NCI-H2107 (cell line): ENCODE results near the gene TAF11L13.
"Not testable (repeated sequence)": the region's sequence is repeated elsewhere in the genome, so short reads cannot be mapped to it uniquely, and the experiment has no call there.

Source experiments
- DNase-seq: peaks from one replicate; lab custom pipeline; 2025; lab: John Stamatoyannopoulos, UW

TAF11L13 gene

DNA sequence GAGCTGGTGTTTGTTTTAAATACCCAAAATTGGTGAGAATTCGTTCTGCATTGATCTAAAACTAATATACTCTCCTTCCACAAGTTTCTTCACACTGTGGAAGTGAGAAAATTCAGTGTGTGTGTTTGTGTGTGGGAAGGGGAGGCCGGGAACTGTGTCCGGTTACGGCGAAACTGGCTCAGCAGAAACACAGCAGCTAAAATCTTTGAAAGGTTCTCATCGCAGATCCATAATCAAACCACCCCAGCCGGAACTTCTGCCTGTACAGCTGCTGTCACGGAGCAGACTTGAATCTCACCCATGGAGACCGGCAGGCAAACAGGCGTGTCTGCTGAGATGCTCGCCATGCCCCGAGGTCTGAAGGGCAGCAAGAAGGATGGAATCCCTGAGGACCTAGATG lies at the start of gene TAF11L13:
Gene TAF11L13 (plus strand): TSS at position 301 of the 400 bp plus-strand sequence.
- DNase-seq = not testable (repeated sequence)

DNA sequence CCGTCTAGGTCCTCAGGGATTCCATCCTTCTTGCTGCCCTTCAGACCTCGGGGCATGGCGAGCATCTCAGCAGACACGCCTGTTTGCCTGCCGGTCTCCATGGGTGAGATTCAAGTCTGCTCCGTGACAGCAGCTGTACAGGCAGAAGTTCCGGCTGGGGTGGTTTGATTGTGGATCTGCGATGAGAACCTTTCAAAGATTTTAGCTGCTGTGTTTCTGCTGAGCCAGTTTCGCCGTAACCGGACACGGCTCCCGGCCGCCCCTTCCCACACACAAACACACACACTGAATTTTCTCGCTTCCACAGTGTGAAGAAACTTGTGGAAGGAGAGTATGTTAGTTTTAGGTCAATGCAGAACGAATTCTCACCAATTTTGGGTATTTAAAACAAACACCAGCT lies 46.2 kb upstream of the TAF11L13 start, which contains the start of gene TAF11L7:
Gene TAF11L7 (minus strand): TSS at position 101 of the 400 bp plus-strand sequence.
- not testable (repeated sequence) for DNase-seq

DNA sequence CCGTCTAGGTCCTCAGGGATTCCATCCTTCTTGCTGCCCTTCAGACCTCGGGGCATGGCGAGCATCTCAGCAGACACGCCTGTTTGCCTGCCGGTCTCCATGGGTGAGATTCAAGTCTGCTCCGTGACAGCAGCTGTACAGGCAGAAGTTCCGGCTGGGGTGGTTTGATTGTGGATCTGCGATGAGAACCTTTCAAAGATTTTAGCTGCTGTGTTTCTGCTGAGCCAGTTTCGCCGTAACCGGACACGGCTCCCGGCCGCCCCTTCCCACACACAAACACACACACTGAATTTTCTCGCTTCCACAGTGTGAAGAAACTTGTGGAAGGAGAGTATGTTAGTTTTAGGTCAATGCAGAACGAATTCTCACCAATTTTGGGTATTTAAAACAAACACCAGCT lies 41.0 kb upstream of the TAF11L13 start, which contains the start of gene TAF11L8:
Gene TAF11L8 (minus strand): TSS at position 101 of the 400 bp plus-strand sequence.
- DNase-seq = not testable (repeated sequence)

DNA sequence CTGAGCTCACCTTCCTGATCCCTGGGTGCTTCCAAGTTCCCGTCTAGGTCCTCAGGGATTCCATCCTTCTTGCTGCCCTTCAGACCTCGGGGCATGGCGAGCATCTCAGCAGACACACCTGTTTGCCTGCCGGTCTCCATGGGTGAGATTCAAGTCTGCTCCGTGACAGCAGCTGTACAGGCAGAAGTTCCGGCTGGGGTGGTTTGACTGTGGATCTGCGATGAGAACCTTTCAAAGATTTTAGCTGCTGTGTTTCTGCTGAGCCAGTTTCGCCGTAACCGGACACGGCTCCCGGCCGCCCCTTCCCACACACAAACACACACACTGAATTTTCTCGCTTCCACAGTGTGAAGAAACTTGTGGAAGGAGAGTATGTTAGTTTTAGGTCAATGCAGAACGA lies 37.6 kb upstream of the TAF11L13 start, which contains the start of gene TAF11L9:
Gene TAF11L9 (minus strand): TSS at position 140 of the 400 bp plus-strand sequence.
- not testable (repeated sequence) for DNase-seq

GRCh38 chr5:17597728-17598127 lies 34.2 kb upstream of the TAF11L13 start, which contains the start of gene TAF11L10:
Gene TAF11L10, minus strand, starts transcription at chr5:17597828.
- DNase-seq = not testable (repeated sequence)

DNA sequence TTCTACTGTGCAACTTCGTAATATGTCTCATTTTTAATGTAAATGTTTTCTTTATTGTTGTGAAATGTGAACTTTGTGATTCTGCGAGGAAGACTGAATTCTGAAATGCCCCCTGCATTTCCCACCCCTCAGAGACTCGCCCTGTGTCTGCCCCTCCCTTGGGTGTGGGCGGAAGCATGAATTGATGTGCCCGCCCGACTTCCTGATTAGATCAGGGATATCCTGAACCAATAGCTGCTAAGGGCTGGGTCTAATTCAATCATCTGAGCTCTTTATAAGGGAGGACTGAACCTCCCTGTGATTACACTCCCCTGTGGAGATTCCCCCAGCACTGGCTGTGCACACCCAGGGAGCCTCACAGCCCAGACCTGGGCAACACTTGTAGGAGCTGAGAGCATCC lies 28.0 kb upstream of the TAF11L13 start, which contains the start of gene TAF11L11:
Gene TAF11L11 (plus strand): TSS at position 304 of the 400 bp plus-strand sequence.
- not testable (repeated sequence) for DNase-seq

DNA sequence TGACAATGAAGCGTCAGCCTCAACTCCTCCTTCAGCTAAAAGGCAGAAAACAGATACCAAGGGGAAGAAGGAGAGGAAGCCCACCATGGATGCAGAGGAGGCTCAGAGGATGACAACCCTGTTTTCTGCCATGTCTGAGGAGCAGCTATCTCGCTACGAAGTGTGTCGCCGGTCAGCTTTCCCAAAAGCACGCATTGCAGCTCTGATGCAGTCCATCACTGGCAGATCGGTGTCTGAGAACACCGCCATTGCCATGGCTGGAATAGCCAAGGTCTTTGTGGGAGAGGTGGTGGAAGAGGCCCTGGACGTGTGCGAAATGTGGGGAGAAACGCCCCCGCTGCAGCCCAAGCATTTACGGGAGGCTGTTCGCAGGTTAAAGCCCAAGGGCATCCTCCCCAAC lies 26.9 kb upstream of the TAF11L13 start:
- no peak for DNase-seq

GRCh38 chr5:17607461-17607860 lies 24.4 kb upstream of the TAF11L13 start:
- not testable (repeated sequence) for DNase-seq

DNA sequence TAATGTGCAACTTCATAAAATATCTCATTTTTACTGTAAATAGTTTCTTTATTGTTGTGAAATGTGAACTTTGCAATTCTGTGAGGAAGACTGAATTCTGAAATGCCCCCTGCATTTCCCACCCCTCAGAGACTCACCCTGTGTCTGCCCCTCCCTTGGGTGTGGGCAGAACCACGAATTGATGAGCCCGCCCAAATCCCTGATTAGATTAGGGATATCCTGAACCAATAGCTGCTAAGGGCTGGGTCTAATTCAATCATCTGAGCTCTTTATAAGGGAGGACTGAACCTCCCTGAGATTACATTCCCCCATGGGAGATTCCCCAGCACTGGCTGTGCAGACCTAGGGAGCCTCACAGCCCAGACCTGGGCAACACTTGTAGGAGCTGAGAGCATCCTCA lies 21.8 kb upstream of the TAF11L13 start, which contains the start of gene TAF11L12:
Gene TAF11L12 (plus strand): TSS at position 301 of the 400 bp plus-strand sequence.
- not testable (repeated sequence) for DNase-seq

DNA sequence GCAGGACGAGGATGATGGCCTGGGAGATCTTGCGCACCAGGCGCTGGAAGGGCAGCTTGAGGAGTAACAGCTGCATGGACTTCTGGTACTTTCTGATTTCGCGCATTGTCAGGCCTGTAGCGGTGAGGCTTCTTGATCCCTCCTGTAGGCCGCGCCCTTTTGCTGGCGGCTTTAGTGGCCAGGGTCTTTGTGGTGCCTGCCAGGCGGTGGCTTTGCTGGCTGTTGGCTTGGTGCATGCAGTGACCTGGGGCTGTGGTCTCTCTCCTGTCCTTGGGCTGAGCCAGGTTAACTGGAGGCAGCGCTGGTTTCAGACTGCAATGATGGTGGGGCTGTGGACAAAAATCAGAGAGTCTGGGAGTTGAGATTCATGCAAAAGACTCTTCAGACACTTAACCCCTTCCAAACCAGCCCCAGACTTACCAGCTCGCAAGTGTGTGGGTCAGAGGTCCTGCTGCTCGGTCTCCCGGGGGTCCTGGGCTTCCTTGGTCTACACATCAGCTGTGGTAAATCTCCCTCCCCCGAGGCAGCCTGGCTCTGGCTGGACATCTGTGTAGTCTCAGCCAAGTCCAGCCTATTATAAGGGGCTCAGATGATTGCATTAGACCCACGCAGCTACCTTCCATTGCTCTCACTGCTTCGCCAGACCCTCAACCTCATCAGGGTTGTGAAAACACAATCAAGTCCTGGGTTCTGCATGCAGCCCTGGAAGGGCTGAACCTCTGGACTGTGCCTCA lies 16.8 kb upstream of the TAF11L13 start:
- no peak for DNase-seq

- DNase-seq = no peak
Observed at GRCh38 chr5:17619354-17619753, 12.5 kb upstream of the TAF11L13 start.

- DNase-seq = no peak
Observed at GRCh38 chr5:17620627-17621026, 11.3 kb upstream of the TAF11L13 start.

- no peak for DNase-seq
Observed at GRCh38 chr5:17625686-17626085, 6.2 kb upstream of the TAF11L13 start.

- no peak for DNase-seq
Observed at GRCh38 chr5:17634160-17634559, 2.3 kb downstream of the TAF11L13 start, which contains the start of gene TAF11L14. Gene TAF11L14, plus strand, starts transcription at chr5:17634460.

DNA sequence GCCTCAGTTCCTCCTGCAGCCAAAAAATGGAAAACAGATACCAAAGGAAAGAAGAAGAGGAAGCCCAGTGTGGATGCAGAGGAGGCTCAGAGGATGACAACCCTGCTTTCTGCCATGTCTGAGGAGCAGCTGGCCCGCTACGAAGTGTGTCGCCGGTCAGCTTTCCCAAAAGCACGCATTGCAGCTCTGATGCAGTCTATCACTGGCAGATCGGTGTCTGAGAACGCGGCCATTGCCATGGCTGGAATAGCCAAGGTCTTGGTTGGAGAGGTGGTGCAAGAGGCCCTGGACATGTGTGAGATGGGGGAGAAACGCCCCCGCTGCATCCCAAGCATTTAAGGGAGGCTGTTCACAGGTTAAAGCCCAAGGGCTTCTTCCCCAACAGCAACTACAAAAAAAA lies 17.3 kb downstream of the TAF11L13 start:
- DNase-seq = not testable (repeated sequence)

DNA sequence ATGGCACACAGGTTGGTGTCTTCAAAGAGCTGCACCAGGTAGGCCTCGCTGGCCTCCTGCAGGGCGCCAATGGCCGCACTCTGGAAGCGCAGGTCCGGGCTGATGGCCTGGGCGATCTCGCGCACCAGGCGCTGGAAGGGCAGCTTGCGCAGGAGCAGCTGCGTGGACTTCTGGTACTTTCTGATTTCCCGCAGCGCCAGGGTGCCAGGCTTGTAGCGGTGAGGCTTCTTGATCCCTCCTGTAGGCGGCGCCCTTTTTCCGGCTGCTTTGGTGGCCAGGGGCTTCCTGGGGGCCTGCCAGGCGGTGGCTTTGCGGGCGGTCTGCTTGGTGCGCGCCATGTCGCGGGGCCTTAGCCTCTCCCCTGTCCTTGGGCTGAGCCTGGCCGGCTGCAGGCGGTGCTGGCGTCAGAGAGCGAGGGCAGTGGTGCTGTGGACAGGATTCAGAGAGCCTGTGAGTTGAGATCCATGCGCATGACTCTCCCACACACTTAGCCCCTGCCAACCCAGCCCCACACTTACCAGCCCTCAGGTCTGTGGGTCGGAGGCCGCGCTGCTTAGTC lies 23.4 kb downstream of the TAF11L13 start:
- DNase-seq = not testable (repeated sequence)

DNA sequence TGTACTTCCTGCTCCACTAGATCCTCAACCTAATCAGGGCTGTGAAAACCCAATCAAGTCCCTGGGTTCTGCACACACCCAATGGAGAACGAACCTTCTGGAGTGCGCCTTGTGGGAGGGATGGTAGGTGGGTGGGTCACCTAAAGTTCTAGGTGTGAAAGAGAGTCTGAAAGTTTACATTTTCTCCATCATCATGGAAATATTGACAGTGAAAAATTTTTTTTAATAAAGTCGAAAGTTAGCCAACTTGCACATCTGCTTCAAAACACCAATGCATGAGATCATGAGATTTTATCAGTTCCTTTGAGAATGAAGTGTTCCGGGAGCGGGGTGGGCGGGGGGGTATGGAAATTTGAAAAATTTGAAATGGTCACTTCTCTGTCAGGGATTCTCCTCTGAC lies 24.0 kb downstream of the TAF11L13 start:
- DNase-seq = no peak

DNA sequence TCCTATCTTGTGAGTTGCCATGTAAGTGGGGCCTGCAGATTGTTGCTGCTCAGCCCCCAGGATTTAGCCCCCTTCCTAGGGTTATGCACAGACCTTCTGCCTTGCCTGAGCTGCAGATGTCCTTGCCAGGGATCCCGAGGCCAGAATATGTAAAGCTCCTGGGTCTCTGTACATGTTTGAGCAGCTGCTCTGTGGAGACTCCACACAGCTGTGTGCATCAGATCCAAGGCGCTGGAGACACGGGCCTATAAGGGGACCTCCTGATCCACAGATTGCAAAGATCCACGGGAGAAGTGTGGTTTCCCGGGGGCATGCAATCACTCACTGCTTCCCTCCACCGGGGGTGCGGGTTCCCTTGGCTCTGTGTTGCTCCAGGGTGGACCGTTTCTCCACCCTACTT lies 31.3 kb downstream of the TAF11L13 start:
- no peak for DNase-seq

GRCh38 chr5:17665836-17666235 lies 33.9 kb downstream of the TAF11L13 start:
- no peak for DNase-seq

DNA sequence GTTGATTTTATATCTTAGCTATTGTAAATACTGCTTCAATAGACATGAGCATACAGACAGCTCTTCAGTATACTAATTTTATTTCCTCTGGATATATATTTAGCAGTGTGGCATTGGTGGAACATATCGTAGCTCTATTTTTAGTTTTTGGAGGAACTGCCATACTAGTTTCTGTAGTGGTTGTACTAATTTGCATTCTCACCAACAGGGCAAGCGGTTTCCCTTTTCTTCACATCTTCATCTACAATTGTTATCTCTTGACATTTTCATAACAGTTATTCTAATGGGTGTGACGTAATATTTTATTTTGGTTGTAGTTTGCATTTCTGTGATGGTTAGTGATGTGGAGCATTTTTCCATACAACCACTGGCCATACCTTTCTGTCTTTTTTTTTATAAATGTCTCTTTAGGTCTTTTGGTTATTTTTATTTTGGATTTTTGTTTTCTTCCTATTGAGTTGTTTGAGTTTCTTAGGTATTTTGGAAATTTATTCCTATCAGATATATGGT lies 34.9 kb downstream of the TAF11L13 start:
- no peak for DNase-seq

DNA sequence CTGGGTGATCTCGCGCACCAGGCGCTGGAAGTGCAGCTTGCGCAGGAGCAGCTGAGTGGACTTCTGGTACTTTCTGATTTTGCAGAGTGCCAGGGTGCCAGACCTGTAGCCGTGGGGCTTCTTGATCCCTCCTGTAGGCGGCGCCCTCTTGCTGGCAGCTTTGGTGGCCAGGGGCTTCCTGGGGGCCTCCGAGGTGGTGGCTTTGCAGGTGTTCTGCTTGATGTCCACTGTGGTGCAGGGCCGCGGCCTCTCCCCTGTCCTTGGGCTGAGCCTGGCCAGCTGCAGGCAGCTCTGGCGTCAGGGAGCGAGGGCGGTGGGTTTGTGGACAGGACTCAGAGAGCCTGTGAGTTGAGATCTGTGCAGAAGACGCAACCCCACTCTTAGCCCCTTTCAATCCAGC lies 38.5 kb downstream of the TAF11L13 start:
- no peak for DNase-seq

GRCh38 chr5:17678751-17679324 lies 47.0 kb downstream of the TAF11L13 start:
- no peak for DNase-seq
